ENCODE measurements around the gene CHST15. TPM values are rescaled to one million over a fixed set of nuclear protein-coding genes. Genes with fewer than 3 reads are reported as not detected.

The CHST15 gene
- total RNA-seq, 1 donor from 2014 or later: 148 TPM

GRCh38 chr10:124003481-124003870 lies 89.9 kb downstream of the CHST15 start:
- Mint-ChIP-seq H3K27me3 (ENCODE audit: unreplicated experiment) (peaks cover 16% of the 10 kb centered on the region), H3K36me3 (ENCODE audit: low read depth, unreplicated experiment) (peaks cover 37% of the 10 kb centered on the region), H3K4me3 (ENCODE audit: unreplicated experiment) (no peak overlapping the region), H3K4me1 (ENCODE audit: unreplicated experiment) (peaks cover 13% of the 10 kb centered on the region), H3K9me3 (ENCODE audit: unreplicated experiment) (no peaks in the 10 kb centered on the region), H3K27ac (ENCODE audit: unreplicated experiment) (no peak overlapping the region)
- TF ChIP-seq CTCF (IDR thresholded peaks at IDR 0.05; ENCODE audit: unreplicated experiment): no peak
- no peak for DNase-seq (ENCODE audit: low spot score)

GRCh38 chr10:124003070-124003419 lies 90.4 kb downstream of the CHST15 start:
- Mint-ChIP-seq H3K27ac (ENCODE audit: unreplicated experiment) (no peak overlapping the region), H3K27me3 (ENCODE audit: unreplicated experiment) (peaks cover 20% of the 10 kb centered on the region), H3K4me1 (ENCODE audit: unreplicated experiment) (peaks cover 13% of the 10 kb centered on the region), H3K36me3 (ENCODE audit: low read depth, unreplicated experiment) (peaks cover 32% of the 10 kb centered on the region), H3K9me3 (ENCODE audit: unreplicated experiment) (no peaks in the 10 kb centered on the region), H3K4me3 (ENCODE audit: unreplicated experiment) (no peak overlapping the region)
- TF ChIP-seq CTCF (IDR thresholded peaks at IDR 0.05; ENCODE audit: unreplicated experiment): no peak
- no peak for DNase-seq (ENCODE audit: low spot score)

- H3K36me3 Mint-ChIP-seq (ENCODE audit: low read depth, unreplicated experiment): peaks cover 31% of the 10 kb centered on the region
- no peaks in the 10 kb centered on the region for H3K9me3 Mint-ChIP-seq (ENCODE audit: unreplicated experiment)
- no peak overlapping the region for H3K27ac Mint-ChIP-seq (ENCODE audit: unreplicated experiment)
- no peak for DNase-seq (ENCODE audit: low spot score)
- H3K4me1 Mint-ChIP-seq (ENCODE audit: unreplicated experiment): peaks cover 13% of the 10 kb centered on the region
- peaks cover 23% of the 10 kb centered on the region for H3K27me3 Mint-ChIP-seq (ENCODE audit: unreplicated experiment)
- no peak for TF ChIP-seq CTCF (IDR thresholded peaks at IDR 0.05; ENCODE audit: unreplicated experiment)
- H3K4me3 Mint-ChIP-seq (ENCODE audit: unreplicated experiment): no peak overlapping the region
Measured at GRCh38 chr10:124002391-124003069, 90.9 kb downstream of the CHST15 start.

- peaks cover 23% of the 10 kb centered on the region for H3K27me3 Mint-ChIP-seq (ENCODE audit: unreplicated experiment)
- peak overlapping the region; percentile 74 for H3K27ac Mint-ChIP-seq (ENCODE audit: unreplicated experiment)
- H3K4me1 Mint-ChIP-seq (ENCODE audit: unreplicated experiment): peaks cover 13% of the 10 kb centered on the region
- TF ChIP-seq CTCF (IDR thresholded peaks at IDR 0.05; ENCODE audit: unreplicated experiment): no peak
- H3K9me3 Mint-ChIP-seq (ENCODE audit: unreplicated experiment): no peaks in the 10 kb centered on the region
- no peak overlapping the region for H3K4me3 Mint-ChIP-seq (ENCODE audit: unreplicated experiment)
- no peak for DNase-seq (ENCODE audit: low spot score)
- peaks cover 24% of the 10 kb centered on the region for H3K36me3 Mint-ChIP-seq (ENCODE audit: low read depth, unreplicated experiment)
Measured at GRCh38 chr10:124001391-124002148, 91.8 kb downstream of the CHST15 start.

- H3K27ac Mint-ChIP-seq (ENCODE audit: unreplicated experiment): peak overlapping the region; percentile 74
- TF ChIP-seq CTCF (IDR thresholded peaks at IDR 0.05; ENCODE audit: unreplicated experiment): no peak
- DNase-seq (ENCODE audit: low spot score): no peak
- no peaks in the 10 kb centered on the region for H3K9me3 Mint-ChIP-seq (ENCODE audit: unreplicated experiment)
- peaks cover 21% of the 10 kb centered on the region for H3K36me3 Mint-ChIP-seq (ENCODE audit: low read depth, unreplicated experiment)
- H3K4me3 Mint-ChIP-seq (ENCODE audit: unreplicated experiment): peak overlapping the region; percentile 42
- H3K27me3 Mint-ChIP-seq (ENCODE audit: unreplicated experiment): peaks cover 24% of the 10 kb centered on the region
- H3K4me1 Mint-ChIP-seq (ENCODE audit: unreplicated experiment): peaks cover 15% of the 10 kb centered on the region
Measured at GRCh38 chr10:124000792-124001201, 92.6 kb downstream of the CHST15 start.

Measured in endothelial cell (in vitro differentiated cells).